ENCODE measurements around the gene HDDC3. TPM values are rescaled to one million over a fixed set of nuclear protein-coding genes. Genes with fewer than 3 reads are reported as not detected.

Gene HDDC3
- total and polyA plus RNA-seq, 9 of the 15 experiments (the other 6 are each of a cell fraction or from before 2014, with no cell fraction given), result 14.9 to 55.8 (median 36.9) TPM

GRCh38 chr15:90902040-90902839 is 30.1 kb downstream of the HDDC3 start (continued):
- TF ChIP-seq MGA (IDR thresholded peaks at IDR 0.05), result peak; percentile 56
- no peak; the same call in none of the 2 replicates for TF ChIP-seq MAX (CRISPR knock-in tag; IDR thresholded peaks at IDR 0.05)
- TF ChIP-seq ZSCAN29 (IDR thresholded peaks at IDR 0.05), result no peak
- TF ChIP-seq, protein P1, sequence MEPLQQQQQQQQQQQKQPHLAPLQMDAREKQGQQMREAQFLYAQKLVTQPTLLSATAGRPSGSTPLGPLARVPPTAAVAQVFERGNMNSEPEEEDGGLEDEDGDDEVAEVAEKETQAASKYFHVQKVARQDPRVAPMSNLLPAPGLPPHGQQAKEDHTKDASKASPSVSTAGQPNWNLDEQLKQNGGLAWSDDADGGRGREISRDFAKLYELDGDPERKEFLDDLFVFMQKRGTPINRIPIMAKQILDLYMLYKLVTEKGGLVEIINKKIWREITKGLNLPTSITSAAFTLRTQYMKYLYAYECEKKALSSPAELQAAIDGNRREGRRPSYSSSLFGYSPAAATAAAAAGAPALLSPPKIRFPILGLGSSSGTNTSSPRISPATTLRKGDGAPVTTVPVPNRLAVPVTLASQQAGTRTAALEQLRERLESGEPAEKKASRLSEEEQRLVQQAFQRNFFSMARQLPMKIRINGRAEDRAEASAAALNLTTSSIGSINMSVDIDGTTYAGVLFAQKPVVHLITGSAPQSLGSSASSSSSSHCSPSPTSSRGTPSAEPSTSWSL (CRISPR knock-in tag; IDR thresholded peaks at IDR 0.05; ENCODE audit: borderline replicate concordance), result no peak
- no peak for TF ChIP-seq PBX2 (CRISPR knock-in tag; IDR thresholded peaks at IDR 0.05; ENCODE audit: low read depth)
- no peak for TF ChIP-seq PBX2 (tag; conservative IDR thresholded peaks at IDR 0.05; ENCODE audit: low read depth)
- peak; percentile 45 for TF ChIP-seq CTBP1 (IDR thresholded peaks at IDR 0.05; ENCODE audit: borderline replicate concordance)
- no peak for TF ChIP-seq EWSR1 (IDR thresholded peaks at IDR 0.05; ENCODE audit: borderline replicate concordance, low read depth, partially characterized antibody)
- TF ChIP-seq HDAC8 (tag; IDR thresholded peaks at IDR 0.05), result 0 out of 2 replicates have a peak, but pooled peaks have one; percentile 30
- no peak for TF ChIP-seq TRIM24 (IDR thresholded peaks at IDR 0.05)
